CD4-positive, alpha-beta T cell treated with Interleukin-1 beta for 1 hour (primary cell): ENCODE data around the gene ZSCAN21.
A peak's percentile ranks its signal among the peaks of the same experiment; 100 is the strongest.
"Not testable (repeated sequence)": the region's sequence is repeated elsewhere in the genome, so short reads cannot be mapped to it uniquely, and the experiment has no call there.

Experiments used
- DNase-seq, 2 donors: peaks; one replicate each; pipeline ENCODE4 v3.0.0-alpha.2; 2020 to 2022

The ZSCAN21 gene

GRCh38 chr7:100049441-100050291 is at the start of gene ZSCAN21:
ZSCAN21 (plus strand) TSS chr7:100049774; CDS start chr7:100057007, 7,233 bp downstream.
- DNase-seq: peak; percentile 83 to 84

- no peak for DNase-seq
These were observed 49.3 kb upstream of the ZSCAN21 start for GRCh38 chr7:100000239-100000638.

- DNase-seq: no peak
These were observed 45.6 kb upstream of the ZSCAN21 start for GRCh38 chr7:100003711-100004661.

GRCh38 chr7:100007887-100008286 is 41.7 kb upstream of the ZSCAN21 start:
- no peak for DNase-seq

- no peak for DNase-seq
These were observed 41.0 kb upstream of the ZSCAN21 start for GRCh38 chr7:100008525-100008924.

GRCh38 chr7:100009952-100010351 is 39.6 kb upstream of the ZSCAN21 start:
- DNase-seq: not testable (repeated sequence)

- DNase-seq: no peak
These were observed 38.7 kb upstream of the ZSCAN21 start for GRCh38 chr7:100010901-100011300.

GRCh38 chr7:100011516-100011915 is 38.1 kb upstream of the ZSCAN21 start:
- no peak for DNase-seq

- not testable (repeated sequence) for DNase-seq
These were observed 36.9 kb upstream of the ZSCAN21 start for GRCh38 chr7:100012385-100013327.

GRCh38 chr7:100013328-100013676 is 36.3 kb upstream of the ZSCAN21 start:
- DNase-seq: no peak

- peak; percentile 89 to 90 for DNase-seq
These were observed 34.1 kb upstream of the ZSCAN21 start, which contains the start of gene ZKSCAN1 for GRCh38 chr7:100015232-100016214. ZKSCAN1 (plus strand) TSS chr7:100015596; CDS start chr7:100023507, 7,911 bp downstream.

GRCh38 chr7:100016215-100016901 is 33.2 kb upstream of the ZSCAN21 start:
- DNase-seq: no peak

- no peak for DNase-seq
These were observed 32.3 kb upstream of the ZSCAN21 start for GRCh38 chr7:100017300-100017699.

GRCh38 chr7:100017875-100018274 is 31.7 kb upstream of the ZSCAN21 start:
- no peak for DNase-seq

- no peak for DNase-seq
These were observed 29.7 kb upstream of the ZSCAN21 start for GRCh38 chr7:100019908-100020307.

- DNase-seq: no peak
These were observed 28.3 kb upstream of the ZSCAN21 start for GRCh38 chr7:100021297-100021696.

GRCh38 chr7:100022621-100023020 is 27.0 kb upstream of the ZSCAN21 start:
- DNase-seq: no peak

- no peak for DNase-seq
These were observed 26.0 kb upstream of the ZSCAN21 start for GRCh38 chr7:100023526-100023925.

- no peak for DNase-seq
These were observed 25.5 kb upstream of the ZSCAN21 start for GRCh38 chr7:100024020-100024619.

- no peak for DNase-seq
These were observed 22.4 kb upstream of the ZSCAN21 start for GRCh38 chr7:100027197-100027596.
